Activated CD4-positive, alpha-beta T cell treated with anti-CD3 and anti-CD28 coated beads, Interleukin-2, Interleukin-4, amounts not matched to agents 100 ng/mL and 50 ng/mL, durations not matched to agents 16 hours and 8 hours (primary cell): ENCODE data around the gene NFE2L1.
"Not testable (repeated sequence)": the region's sequence is repeated elsewhere in the genome, so short reads cannot be mapped to it uniquely, and the experiment has no call there.

Source experiments
- DNase-seq: peaks from one replicate; pipeline ENCODE4 v3.0.0-alpha.2; 2020; ENCODE audit warnings: low spot score

NFE2L1 gene

GRCh38 chr17:48048384-48049126, 396 bp downstream of the NFE2L1 start:
- DNase-seq: peak; percentile 68

GRCh38 chr17:48051283-48051682, 3.1 kb downstream of the NFE2L1 start:
- DNase-seq: no peak

GRCh38 chr17:48051706-48052486, 3.7 kb downstream of the NFE2L1 start:
- no peak for DNase-seq

DNA sequence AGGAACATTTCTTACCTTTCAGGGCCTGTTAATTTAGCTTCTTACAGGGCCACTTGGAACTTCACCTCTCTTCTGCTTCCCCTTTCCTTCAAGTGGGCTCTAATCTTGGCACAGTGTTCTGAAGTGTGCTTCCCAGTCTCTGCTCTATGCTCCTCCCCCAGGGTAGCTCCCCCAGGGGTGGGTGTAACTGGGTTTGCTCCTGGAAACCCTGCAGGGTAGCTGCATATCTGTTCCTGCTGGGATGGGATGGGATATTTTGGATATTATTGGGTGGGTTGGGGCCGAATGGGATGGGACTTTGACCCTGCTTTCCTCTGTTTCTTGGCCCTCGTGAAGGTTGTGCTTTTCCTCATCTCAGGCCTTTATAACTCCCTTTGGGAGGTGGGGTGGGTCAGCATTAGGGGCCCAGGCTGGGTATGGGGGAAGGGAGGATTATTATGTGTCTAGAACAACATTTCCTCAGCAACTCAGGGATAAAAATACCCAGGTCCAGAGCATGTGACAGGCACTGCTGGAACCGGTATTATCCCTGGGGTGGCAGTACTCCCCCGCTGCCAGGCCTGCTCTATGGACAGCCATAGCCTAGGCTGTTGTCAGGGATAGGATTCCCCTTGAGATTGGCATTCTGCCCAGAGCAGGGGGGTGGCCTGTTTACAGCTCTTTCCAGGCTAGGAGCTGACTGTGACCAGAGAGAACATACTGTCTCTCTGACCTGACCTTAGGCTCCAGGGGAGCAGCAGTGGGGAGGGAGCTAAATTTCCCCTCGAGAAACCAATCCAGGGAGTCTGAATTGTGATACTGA, 5.0 kb downstream of the NFE2L1 start:
- no peak for DNase-seq

DNA sequence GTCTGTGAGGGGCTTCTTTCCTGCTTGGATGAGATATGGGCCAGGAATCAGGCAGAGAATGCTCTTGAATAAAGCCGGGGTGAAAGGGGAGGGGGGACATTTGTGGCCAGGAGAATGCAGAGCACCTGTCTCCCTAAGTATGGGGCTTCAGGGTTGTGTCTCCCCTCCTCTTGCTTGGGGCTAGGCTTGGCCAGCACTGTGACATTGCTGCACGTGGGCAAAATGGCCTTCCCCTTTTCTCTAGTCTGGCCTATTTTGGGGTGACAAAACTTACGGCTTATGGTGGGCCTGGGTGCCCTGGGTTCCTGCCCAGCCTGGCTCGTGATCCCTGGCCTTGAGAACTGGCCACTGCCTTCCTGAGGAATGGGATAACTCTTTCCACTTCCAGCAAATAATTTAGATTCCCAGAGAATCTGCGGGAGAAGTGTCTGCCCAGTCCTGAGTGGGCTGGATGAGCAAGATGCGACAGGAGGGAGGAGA, 5.6 kb downstream of the NFE2L1 start:
- DNase-seq: no peak

DNA sequence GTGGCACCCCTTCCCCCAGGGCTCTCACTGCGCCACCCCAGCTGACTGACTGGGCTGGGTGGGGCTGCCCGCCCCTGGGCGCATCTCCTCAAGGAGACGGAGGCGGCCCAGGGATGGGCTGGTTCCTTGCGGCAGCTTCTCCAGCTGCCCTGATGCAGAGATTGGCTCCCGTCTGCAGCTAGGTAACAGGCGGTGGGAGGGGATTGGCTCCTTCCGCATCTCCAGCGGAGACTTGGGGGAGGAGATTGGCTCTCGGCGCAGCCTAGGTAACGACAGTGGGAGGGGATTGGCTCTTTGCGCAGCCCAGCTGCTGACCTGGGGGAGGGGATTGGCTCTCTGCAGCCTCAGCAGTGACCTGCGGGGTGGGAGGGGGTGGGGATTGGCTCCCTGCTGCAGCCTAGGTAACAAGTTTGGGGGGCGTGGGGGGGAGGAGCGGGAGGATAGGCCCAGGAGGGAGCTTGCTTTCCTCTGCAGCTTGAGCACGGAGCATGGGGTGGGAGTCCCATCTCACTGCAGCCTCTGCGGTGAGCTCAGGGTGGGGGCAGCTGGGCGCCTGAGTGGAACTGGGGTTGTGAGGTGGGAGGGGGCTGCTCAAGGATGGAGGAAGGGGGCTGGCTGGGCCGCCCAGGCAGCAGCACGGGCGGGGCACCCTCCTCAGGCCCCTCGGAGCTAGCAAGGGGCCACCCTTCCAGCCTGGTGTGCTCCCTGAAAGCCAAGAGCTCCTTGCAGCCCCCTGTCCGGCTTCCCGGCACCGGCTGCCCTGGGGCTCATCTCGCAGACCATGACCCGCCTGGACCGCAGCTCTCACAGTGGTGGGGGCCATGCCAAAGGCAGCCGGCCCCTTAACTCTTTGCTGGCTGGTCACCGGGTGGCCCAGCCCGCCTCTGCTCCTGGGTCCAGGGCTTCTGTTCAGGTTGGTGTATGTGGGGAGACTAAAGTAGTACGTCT, 6.4 kb downstream of the NFE2L1 start:
- no peak for DNase-seq

- DNase-seq: peak; percentile 65
Measured at GRCh38 chr17:48055531-48056245, 7.5 kb downstream of the NFE2L1 start.

DNA sequence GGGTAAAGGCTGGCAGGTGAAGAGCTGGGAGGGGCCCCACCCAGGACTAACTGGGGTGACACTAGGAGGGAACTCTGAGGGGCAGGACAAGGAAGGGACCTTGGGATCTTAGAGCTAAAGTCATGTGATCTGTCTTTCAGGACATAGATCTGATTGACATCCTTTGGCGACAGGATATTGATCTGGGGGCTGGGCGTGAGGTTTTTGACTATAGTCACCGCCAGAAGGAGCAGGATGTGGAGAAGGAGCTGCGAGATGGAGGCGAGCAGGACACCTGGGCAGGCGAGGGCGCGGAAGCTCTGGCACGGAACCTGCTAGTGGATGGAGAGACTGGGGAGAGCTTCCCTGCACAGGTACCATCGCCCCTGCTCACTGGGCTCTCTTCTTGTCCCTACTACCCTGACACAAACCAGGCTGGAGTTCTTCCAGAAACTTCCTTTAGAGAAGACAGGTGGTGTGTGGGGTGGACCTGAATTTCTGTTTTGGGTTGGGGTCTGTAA, 8.1 kb downstream of the NFE2L1 start:
- no peak for DNase-seq

DNA sequence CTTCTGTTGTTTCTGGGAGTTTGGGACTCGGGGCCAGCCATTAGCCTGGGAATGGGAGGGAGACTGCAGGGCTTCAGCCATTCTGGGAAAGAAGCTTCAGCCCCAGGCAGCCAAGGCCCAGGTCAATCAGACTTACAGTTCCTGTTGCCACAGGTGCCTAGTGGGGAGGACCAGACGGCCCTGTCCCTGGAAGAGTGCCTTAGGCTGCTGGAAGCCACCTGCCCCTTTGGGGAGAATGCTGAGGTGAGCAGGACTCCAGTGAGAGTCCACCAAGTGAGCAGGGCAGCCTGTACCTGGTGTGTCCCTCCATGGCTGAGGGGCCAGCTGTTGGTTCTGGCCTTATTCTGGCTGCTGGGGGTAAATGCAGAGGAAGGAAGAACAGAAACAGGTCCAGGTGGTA, 8.7 kb downstream of the NFE2L1 start:
- DNase-seq: no peak

- no peak for DNase-seq
Measured at GRCh38 chr17:48057626-48058025, 9.5 kb downstream of the NFE2L1 start.

DNA sequence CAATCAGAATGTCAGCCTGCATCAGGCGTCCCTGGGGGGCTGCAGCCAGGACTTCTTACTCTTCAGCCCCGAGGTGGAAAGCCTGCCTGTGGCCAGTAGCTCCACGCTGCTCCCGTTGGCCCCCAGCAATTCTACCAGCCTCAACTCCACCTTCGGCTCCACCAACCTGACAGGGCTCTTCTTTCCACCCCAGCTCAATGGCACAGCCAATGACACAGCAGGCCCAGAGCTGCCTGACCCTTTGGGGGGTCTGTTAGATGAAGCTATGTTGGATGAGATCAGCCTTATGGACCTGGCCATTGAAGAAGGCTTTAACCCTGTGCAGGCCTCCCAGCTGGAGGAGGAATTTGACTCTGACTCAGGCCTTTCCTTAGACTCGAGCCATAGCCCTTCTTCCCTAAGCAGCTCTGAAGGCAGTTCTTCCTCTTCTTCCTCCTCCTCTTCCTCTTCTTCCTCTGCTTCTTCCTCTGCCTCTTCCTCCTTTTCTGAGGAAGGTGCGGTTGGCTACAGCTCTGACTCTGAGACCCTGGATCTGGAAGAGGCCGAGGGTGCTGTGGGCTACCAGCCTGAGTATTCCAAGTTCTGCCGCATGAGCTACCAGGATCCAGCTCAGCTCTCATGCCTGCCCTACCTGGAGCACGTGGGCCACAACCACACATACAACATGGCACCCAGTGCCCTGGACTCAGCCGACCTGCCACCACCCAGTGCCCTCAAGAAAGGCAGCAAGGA, 10.4 kb downstream of the NFE2L1 start:
- no peak for DNase-seq

DNA sequence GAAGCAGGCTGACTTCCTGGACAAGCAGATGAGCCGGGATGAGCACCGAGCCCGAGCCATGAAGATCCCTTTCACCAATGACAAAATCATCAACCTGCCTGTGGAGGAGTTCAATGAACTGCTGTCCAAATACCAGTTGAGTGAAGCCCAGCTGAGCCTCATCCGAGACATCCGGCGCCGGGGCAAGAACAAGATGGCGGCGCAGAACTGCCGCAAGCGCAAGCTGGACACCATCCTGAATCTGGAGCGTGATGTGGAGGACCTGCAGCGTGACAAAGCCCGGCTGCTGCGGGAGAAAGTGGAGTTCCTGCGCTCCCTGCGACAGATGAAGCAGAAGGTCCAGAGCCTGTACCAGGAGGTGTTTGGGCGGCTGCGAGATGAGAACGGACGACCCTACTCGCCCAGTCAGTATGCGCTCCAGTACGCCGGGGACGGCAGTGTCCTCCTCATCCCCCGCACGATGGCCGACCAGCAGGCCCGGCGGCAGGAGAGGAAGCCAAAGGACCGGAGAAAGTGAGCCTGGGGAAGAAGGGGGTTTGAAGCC, 11.0 kb downstream of the NFE2L1 start:
- DNase-seq: no peak

- DNase-seq: no peak
Measured at GRCh38 chr17:48060249-48060648, 12.1 kb downstream of the NFE2L1 start.

DNA sequence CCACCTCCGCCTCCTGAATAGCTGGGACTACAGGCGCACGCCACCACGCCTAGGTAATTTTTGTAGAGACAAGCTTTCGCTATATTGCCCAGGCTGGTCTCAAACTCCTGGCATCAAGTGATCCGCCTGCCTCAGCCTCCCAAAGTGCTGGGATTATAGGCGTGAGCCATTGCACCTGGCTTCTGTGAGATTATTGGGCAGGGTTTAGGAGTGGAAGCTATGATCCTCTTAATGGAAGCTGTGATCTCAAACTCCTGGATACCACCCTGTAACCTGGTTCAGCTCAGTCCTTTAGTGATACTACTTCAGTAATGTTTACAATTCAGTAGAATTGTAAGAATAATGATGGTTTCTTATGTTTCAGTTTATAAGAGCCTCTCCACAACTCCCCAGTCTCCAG, 14.1 kb downstream of the NFE2L1 start:
- no peak for DNase-seq

GRCh38 chr17:48064638-48065037, 16.5 kb downstream of the NFE2L1 start:
- no peak for DNase-seq

DNA sequence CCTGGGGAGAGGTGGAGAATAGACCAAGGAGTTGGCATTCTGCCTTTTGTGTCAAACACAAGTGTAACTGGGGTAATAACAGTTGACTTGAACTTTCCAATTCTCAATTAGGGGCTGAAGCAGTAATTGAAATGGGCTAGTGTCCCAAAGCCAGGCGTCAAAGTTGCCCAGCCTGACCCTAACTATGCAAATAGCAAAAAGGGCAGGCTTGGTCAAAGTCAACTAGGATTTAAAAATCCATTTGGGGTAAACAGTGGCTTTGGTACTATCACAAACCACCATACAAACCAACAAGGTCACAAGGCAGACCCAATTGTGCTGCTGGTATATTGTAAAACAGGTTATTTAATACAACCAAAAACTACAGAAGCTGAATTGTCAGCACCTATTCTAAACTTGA, 18.0 kb downstream of the NFE2L1 start:
- no peak for DNase-seq

GRCh38 chr17:48066656-48067055, 18.5 kb downstream of the NFE2L1 start:
- no peak for DNase-seq

GRCh38 chr17:48067245-48067644, 19.1 kb downstream of the NFE2L1 start:
- DNase-seq: no peak

DNA sequence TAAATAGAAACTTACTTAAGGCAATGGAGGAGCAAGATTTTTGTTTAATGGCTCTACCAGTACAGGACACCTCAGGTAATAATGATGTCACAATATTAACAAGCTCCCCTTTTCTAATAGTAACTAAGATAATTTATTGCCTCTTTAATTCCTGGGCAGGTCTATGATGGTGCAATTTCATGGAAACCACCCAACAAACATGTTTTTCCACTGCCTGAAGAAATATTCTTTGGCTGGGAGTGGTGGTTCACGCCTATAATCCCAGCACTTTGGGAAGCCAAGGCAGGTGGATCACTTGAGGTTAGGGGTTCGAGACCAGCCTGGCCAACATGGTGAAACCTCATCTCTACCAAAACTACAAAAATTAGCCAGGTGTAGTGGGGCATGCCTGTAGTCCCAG, 19.6 kb downstream of the NFE2L1 start:
- not testable (repeated sequence) for DNase-seq
